Kidney capillary endothelial cell (primary cell): Measurements from ENCODE around the gene PDE4B.

Experiments
- DNase-seq: peaks from one replicate; pipeline ENCODE4 v3.0.0-alpha.2; 2018; ENCODE audit warnings: low spot score

PDE4B gene

GRCh38 chr1:65792669-65793358, at the start of gene PDE4B:
Gene PDE4B, plus strand, starts transcription at chr1:65792895.
- DNase-seq = no peak

- no peak for DNase-seq
Measured at GRCh38 chr1:65744731-65745130, 48.0 kb upstream of the PDE4B start.

- DNase-seq = no peak
Measured at GRCh38 chr1:65751961-65752360, 40.7 kb upstream of the PDE4B start.

- DNase-seq = no peak
Measured at GRCh38 chr1:65756616-65757015, 36.1 kb upstream of the PDE4B start.

GRCh38 chr1:65757531-65757930, 35.2 kb upstream of the PDE4B start:
- no peak for DNase-seq

- no peak for DNase-seq
Measured at GRCh38 chr1:65758128-65758527, 34.6 kb upstream of the PDE4B start.

- DNase-seq = no peak
Measured at GRCh38 chr1:65759516-65759915, 33.2 kb upstream of the PDE4B start.

GRCh38 chr1:65762081-65762862, 30.4 kb upstream of the PDE4B start:
- DNase-seq = no peak

- no peak for DNase-seq
Measured at GRCh38 chr1:65764052-65764451, 28.6 kb upstream of the PDE4B start.

- DNase-seq = no peak
Measured at GRCh38 chr1:65765631-65766030, 27.1 kb upstream of the PDE4B start.

GRCh38 chr1:65769636-65770035, 23.1 kb upstream of the PDE4B start:
- DNase-seq = no peak

GRCh38 chr1:65772607-65773006, 20.1 kb upstream of the PDE4B start:
- DNase-seq = no peak

GRCh38 chr1:65773391-65774123, 19.1 kb upstream of the PDE4B start:
- no peak for DNase-seq

- no peak for DNase-seq
Measured at GRCh38 chr1:65788762-65789161, 3.9 kb upstream of the PDE4B start.

- no peak for DNase-seq
Measured at GRCh38 chr1:65791396-65791795, 1.3 kb upstream of the PDE4B start.

- no peak for DNase-seq
Measured at GRCh38 chr1:65791801-65792668, 660 bp upstream of the PDE4B start.

- no peak for DNase-seq
Measured at GRCh38 chr1:65793359-65793732, 651 bp downstream of the PDE4B start.

GRCh38 chr1:65795311-65795710, 2.6 kb downstream of the PDE4B start:
- DNase-seq = no peak

GRCh38 chr1:65799601-65800000, 6.9 kb downstream of the PDE4B start:
- no peak for DNase-seq

- no peak for DNase-seq
Measured at GRCh38 chr1:65804584-65804983, 11.9 kb downstream of the PDE4B start.

GRCh38 chr1:65812065-65812464, 19.4 kb downstream of the PDE4B start:
- DNase-seq = peak; percentile 88

- DNase-seq = no peak
Measured at GRCh38 chr1:65813956-65814355, 21.3 kb downstream of the PDE4B start.
